Measurements from ENCODE around the gene LRRC1. TPM values are rescaled to one million over a fixed set of nuclear protein-coding genes. Genes with fewer than 3 reads are reported as not detected.
A peak's percentile ranks its signal among the peaks of the same experiment; 100 is the strongest.
"Not testable (repeated sequence)": the region's sequence is repeated elsewhere in the genome, so short reads cannot be mapped to it uniquely, and the experiment has no call there.

LRRC1 gene
- total RNA-seq, 2 experiments from 2014 or later = 3.2 TPM

DNA sequence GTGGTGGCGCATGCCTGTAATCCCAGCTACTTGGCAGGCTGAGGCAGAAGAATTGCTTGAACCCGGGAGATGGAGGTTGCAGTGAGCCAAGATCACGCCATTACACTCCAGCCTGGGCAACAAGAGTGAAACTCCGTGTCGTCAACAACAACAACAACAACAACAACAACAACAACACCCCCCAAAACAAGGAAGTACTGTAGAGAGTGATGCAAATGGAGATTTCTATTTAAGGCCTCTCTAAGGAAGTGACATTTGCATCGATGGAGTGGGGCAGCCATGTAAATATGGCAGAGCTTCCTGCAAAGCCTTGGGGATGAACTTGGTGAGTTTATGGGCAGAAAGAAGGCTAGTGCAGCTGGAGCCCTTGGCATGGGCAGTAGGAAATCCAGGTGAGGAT lies 12.8 kb downstream of the LRRC1 start:
- H3K27me3 Mint-ChIP-seq; H3K9me3 Mint-ChIP-seq; H3K4me1 Mint-ChIP-seq (ENCODE audit: low read depth); H3K4me3 Mint-ChIP-seq; H3K27ac Mint-ChIP-seq; H3K36me3 Mint-ChIP-seq; POLR2A ChIA-PET; intact Hi-C loops (cut with micrococcal nuclease); DNase-seq; CTCF ChIA-PET: not testable (repeated sequence)

DNA sequence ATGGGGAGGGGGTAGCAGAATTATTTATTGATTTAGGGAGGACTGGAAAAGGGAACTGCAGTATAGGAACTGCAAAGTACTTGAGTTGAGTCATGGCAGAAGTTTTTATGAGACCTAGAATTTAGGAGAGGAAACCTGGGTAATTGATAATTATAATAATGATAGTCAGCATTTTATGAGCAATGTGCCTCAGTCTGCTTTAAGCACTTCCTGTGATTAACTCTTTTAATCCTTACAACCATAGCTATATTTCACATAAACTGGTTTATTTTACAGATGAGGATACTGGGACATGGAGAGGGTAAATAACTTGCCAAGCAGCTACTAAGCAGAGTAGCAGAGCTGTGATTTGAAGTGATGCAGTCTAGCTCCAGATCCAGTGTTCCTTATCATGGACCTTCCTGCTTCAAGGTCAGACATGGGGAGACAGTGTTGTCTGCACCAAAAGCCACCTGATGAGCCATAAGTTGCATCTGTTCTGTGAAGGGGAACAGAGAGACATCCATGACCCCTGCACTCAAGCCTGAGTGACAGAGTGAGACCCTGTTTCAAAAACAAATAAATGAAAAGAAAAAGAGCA lies 13.6 kb downstream of the LRRC1 start:
- Mint-ChIP-seq H3K9me3 (no peaks in the 10 kb centered on the region), H3K4me3 (no peak overlapping the region), H3K27me3 (no peaks in the 10 kb centered on the region), H3K4me1 (ENCODE audit: low read depth) (no peaks in the 10 kb centered on the region), H3K27ac (no peak overlapping the region), H3K36me3 (no peaks in the 10 kb centered on the region)
- ChIA-PET CTCF (no interaction called here), POLR2A (no interaction called here)
- DNase-seq = no peak
- intact Hi-C loops (cut with micrococcal nuclease) = no loop called here

DNA sequence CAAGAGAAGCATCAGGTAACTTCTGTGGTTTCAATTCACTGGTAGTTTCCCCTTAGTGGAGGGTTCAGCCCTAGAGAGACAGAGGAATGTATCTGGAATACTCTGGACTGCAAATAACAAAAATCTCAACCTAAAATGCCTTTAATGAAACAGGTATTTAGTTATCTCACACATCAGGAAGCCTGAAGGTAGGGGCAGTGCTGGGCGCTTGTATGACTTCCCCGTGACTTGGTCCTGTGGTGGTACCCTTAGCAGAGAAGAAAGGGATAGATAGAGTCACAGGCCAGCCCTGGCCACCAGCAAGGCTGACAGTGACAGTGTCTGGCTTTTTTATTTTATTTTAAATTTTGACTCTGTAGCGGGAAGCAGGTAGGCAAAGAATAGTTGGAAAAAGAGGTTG lies 14.9 kb downstream of the LRRC1 start:
- H3K9me3 Mint-ChIP-seq = no peaks in the 10 kb centered on the region
- H3K36me3 Mint-ChIP-seq = no peaks in the 10 kb centered on the region
- POLR2A ChIA-PET = no interaction called here
- CTCF ChIA-PET = no interaction called here
- H3K27ac Mint-ChIP-seq = no peak overlapping the region
- intact Hi-C loops (cut with micrococcal nuclease) = no loop called here
- H3K27me3 Mint-ChIP-seq = no peaks in the 10 kb centered on the region
- H3K4me3 Mint-ChIP-seq = no peak overlapping the region
- no peak for DNase-seq
- no peaks in the 10 kb centered on the region for H3K4me1 Mint-ChIP-seq (ENCODE audit: low read depth)

DNA sequence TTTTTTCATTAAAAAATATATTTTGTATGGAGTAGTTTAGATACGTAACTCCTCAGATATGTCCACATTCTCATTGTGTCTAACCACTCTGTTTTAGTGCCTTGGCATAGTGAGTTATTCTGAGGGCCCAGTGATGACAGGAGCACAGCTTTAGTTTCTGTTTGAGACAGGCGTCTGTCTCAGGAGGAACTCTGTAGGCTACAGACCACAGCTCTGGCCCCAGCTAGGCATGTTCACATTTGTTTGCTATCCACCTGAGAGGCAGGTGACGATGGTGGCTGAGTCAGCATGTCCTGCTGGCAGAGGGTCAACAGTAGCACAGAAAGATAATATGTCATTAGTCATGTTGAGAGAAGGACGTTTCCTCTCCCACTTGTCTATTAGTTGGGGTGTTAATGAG lies 16.3 kb downstream of the LRRC1 start:
- ChIA-PET POLR2A (no interaction called here), CTCF (interaction anchor here (0.6 kb wide), 1 partner anchor 56 kb away, joined by 3 read pairs; no protein-coding TSS in a partner anchor)
- no peak overlapping the region for H3K4me3 Mint-ChIP-seq
- no peaks in the 10 kb centered on the region for H3K9me3 Mint-ChIP-seq
- peak; percentile 10 for DNase-seq
- no peaks in the 10 kb centered on the region for H3K27me3 Mint-ChIP-seq
- no peaks in the 10 kb centered on the region for H3K4me1 Mint-ChIP-seq (ENCODE audit: low read depth)
- H3K27ac Mint-ChIP-seq = no peak overlapping the region
- H3K36me3 Mint-ChIP-seq = no peaks in the 10 kb centered on the region
- intact Hi-C loops (cut with micrococcal nuclease) = no loop called here

DNA sequence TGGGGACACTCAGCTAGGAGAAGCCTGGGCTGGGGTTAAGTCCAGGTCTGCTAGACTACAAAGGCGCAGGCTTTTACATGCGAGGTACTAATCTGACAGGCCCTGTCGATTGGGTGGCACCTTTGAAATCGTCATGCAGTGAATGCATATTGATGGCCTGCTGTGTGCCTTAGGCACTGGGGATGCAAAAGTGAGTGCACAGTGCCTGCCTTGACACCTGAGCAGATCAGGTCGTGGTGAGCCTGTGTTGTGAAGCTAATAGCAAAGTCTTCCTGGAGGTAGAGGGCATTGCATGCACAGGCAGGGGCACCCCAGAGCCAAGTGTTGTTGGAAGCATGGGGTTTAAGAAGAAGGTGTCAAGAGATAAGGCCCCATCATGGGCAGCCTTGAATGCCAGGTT lies 16.9 kb downstream of the LRRC1 start:
- Mint-ChIP-seq H3K9me3 (no peaks in the 10 kb centered on the region), H3K4me1 (ENCODE audit: low read depth) (no peaks in the 10 kb centered on the region), H3K36me3 (no peaks in the 10 kb centered on the region), H3K27ac (no peak overlapping the region), H3K27me3 (no peaks in the 10 kb centered on the region), H3K4me3 (no peak overlapping the region)
- intact Hi-C loops (cut with micrococcal nuclease) = no loop called here
- no peak for DNase-seq
- POLR2A ChIA-PET = no interaction called here
- CTCF ChIA-PET = no interaction called here

DNA sequence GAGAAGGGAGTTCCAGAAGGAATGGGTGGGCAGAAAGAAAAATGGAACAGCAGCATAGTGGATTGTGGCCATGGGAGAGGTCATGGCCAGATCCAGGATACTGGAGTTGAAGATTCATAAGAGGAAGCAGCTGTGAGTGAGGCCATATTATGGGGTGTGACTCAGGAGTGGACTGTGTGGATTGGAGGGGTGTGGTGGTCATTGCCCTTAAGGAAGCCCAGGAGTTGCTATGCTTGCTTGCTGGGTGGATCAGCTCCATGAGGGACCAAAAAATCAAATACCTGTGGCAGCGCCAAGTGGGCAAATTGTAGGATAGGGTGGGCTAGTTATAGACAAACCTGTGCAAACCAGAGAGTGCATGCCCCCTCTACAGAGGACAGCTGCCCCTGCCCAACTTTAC lies 18.3 kb downstream of the LRRC1 start:
- ChIA-PET POLR2A (no interaction called here), CTCF (no interaction called here)
- DNase-seq = no peak
- Mint-ChIP-seq H3K27ac (no peak overlapping the region), H3K27me3 (no peaks in the 10 kb centered on the region), H3K36me3 (no peaks in the 10 kb centered on the region), H3K4me3 (no peak overlapping the region), H3K9me3 (no peaks in the 10 kb centered on the region), H3K4me1 (ENCODE audit: low read depth) (no peaks in the 10 kb centered on the region)
- intact Hi-C loops (cut with micrococcal nuclease) = no loop called here

DNA sequence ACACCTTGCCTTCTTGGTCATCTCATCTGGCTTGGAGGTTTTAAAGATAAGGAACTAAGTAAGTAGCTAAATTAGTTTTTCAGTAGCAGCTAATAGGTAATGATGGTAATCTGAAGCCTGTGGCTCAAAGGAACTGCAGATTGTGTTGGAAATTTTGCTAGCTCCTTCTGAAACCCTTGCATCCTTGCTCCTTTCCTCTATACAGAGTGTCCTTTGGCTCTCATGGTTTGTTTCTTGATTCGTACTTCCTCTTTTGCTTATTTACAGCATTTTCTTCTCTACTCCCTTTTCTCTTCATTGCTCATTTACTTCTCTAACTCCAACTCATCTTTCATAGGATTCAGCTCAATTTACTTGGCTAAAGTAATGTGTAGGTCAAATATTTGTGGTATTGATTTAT lies 19.0 kb downstream of the LRRC1 start:
- H3K9me3 Mint-ChIP-seq = no peaks in the 10 kb centered on the region
- no peak overlapping the region for H3K4me3 Mint-ChIP-seq
- no peaks in the 10 kb centered on the region for H3K36me3 Mint-ChIP-seq
- CTCF ChIA-PET = no interaction called here
- POLR2A ChIA-PET = no interaction called here
- H3K27ac Mint-ChIP-seq = no peak overlapping the region
- intact Hi-C loops (cut with micrococcal nuclease) = no loop called here
- no peaks in the 10 kb centered on the region for H3K27me3 Mint-ChIP-seq
- no peak for DNase-seq
- peaks cover 2% of the 10 kb centered on the region for H3K4me1 Mint-ChIP-seq (ENCODE audit: low read depth)

DNA sequence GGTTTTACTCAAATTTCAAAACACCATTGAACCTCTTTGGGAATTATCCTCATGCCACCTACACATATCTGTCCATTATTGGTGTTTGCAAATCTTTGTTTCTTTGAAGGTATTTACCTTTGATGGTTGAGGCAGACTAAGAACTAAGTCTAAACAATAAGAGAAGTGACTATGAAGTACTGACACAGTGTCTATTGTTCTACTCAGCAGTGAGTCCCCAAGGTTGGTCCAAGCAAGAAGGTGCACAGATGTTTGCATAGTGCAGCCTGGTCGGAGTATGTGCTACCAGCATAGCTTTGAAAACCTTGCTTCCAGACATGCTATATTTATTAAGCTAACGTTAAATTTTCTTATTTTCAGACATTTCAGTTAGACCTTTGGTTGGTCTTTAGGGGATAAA lies 19.5 kb downstream of the LRRC1 start:
- Mint-ChIP-seq H3K4me3 (no peak overlapping the region), H3K36me3 (no peaks in the 10 kb centered on the region), H3K4me1 (ENCODE audit: low read depth) (peaks cover 6% of the 10 kb centered on the region), H3K27ac (no peak overlapping the region), H3K27me3 (no peaks in the 10 kb centered on the region), H3K9me3 (no peaks in the 10 kb centered on the region)
- DNase-seq = no peak
- ChIA-PET CTCF (no interaction called here), POLR2A (no interaction called here)
- intact Hi-C loops (cut with micrococcal nuclease) = no loop called here

DNA sequence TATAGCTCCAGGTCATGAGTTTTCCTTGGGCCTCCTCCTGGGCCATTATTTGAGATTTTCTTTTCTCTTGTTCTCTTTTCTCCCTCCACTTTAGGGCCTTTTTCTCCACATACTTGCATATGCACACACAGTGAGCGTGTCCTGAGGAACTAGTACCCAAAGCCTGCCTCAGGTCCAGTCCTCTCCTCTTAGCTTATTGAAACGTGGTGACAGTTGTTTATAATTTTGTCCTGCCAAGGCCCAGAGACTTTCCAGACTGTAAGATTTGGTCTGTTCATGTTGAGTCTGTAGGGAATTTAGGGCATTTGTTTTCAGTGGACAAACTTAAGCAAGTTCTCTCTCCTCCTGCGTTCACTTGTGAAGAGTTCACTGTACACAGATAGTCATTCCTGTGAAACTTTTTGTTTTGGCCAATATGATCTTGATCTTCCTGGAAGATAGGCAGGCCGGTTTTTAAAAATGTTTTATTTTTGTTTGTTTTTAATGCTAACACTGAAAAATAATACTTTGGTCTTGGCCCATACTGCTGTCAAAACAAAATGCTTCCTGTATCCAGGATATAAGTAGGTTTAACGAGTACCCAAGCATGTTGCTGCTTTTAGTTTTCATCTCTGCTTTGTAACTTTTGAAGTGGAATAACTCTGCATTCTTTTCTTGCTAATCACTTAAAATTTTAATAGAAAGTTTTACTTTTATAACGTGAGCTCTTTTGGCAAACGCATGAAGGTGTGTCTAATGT lies 20.7 kb downstream of the LRRC1 start:
- DNase-seq = no peak
- ChIA-PET POLR2A (no interaction called here), CTCF (no interaction called here)
- H3K36me3 Mint-ChIP-seq = no peaks in the 10 kb centered on the region
- peaks cover 6% of the 10 kb centered on the region for H3K4me1 Mint-ChIP-seq (ENCODE audit: low read depth)
- no peaks in the 10 kb centered on the region for H3K9me3 Mint-ChIP-seq
- no peaks in the 10 kb centered on the region for H3K27me3 Mint-ChIP-seq
- intact Hi-C loops (cut with micrococcal nuclease) = no loop called here
- H3K4me3 Mint-ChIP-seq = no peak overlapping the region
- H3K27ac Mint-ChIP-seq = no peak overlapping the region

DNA sequence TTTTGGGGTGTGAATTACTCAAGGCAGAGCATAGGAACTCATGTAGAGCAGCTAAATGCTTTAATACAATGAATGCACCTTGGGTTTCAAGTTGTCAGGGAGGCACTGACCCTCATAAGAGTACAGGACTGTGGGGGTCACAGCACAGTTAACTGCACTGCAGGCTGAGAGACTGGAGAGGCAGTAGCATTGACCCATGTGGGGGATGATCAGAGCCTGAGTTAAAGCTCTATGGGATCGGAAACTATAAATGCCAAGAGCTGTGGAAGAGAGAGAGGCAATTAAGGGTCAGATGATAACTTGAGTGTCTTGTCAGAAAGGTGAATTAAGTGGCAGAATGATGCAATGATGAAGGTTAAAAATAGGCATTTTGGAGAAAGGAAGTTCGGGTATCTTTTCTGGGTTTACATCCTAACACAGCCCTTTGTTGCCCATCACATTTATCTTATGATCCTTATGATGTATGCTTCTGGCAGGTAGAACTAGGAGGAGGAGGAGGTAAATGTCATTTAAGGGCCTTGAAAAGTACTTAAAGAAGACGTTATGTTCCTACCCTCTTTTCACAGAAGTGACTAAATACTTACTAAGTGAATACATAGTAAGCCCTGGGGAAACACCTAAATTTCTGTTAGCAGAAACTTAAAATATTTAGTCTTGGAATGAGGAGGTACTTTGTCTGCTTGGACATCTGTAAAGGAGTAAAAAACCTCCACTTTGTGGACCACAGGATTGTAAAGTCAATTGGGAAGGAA lies 24.2 kb downstream of the LRRC1 start:
- intact Hi-C loops (cut with micrococcal nuclease) = no loop called here
- CTCF ChIA-PET = no interaction called here
- Mint-ChIP-seq H3K27ac (no peak overlapping the region), H3K9me3 (no peaks in the 10 kb centered on the region), H3K27me3 (no peaks in the 10 kb centered on the region), H3K4me3 (no peak overlapping the region), H3K36me3 (no peaks in the 10 kb centered on the region), H3K4me1 (ENCODE audit: low read depth) (peaks cover 6% of the 10 kb centered on the region)
- POLR2A ChIA-PET = no interaction called here
- DNase-seq = no peak

DNA sequence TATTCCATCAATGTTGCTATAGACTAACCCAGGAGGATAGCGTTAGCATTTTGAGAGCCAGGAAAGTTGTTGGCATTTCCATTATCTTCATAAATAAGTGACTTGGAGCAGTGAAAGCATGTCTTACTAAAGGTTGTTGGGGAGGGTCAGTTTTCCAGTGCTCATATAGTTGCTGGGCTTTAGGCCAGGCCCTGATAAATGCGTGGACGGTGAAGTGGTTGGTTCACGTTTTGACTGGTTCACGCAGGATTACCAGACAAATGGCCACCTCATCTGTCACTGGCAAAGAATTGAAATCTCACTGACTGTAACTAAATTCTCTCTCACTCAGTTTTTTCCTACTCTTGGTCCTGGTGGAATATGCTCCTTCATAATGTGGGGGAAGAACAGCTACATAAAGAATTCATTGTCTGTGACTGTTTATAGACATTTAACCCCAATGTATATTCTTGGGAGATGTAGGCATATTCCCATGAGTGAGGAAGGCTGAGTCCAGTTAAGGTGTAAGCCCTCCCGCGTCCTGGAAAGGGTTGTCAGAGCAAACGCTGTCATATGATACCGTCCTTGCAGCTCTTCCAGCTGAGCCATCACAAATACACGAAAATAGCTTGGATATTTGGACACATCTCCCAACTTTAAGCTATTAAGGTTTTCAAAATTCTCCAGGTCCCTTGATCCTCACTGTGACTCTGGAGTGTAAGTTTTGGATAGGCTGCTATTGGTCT lies 27.8 kb downstream of the LRRC1 start:
- Mint-ChIP-seq H3K36me3 (no peaks in the 10 kb centered on the region), H3K27me3 (no peaks in the 10 kb centered on the region), H3K27ac (no peak overlapping the region), H3K4me1 (ENCODE audit: low read depth) (peaks cover 13% of the 10 kb centered on the region), H3K9me3 (no peaks in the 10 kb centered on the region), H3K4me3 (no peak overlapping the region)
- ChIA-PET POLR2A (no interaction called here), CTCF (no interaction called here)
- intact Hi-C loops (cut with micrococcal nuclease) = no loop called here
- no peak for DNase-seq

DNA sequence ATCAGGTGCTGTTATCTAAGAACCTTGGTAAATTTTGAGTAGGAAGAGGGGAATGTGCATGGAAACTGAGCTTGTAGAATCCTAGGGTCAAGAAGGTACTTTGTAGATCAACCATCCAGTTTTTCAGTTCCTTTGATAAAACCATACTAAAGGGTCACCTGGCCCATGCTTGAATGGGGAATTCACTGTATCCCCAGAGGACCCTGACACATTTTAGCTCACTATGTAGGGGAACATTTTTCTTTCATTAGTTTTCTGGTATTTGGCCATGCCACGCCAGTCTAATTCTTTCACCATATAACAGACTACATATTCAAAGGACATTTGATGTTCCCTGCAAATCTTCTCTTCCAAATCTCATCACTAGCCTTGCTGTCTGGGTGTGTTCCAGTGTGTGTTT lies 29.9 kb downstream of the LRRC1 start:
- no peak overlapping the region for H3K4me3 Mint-ChIP-seq
- ChIA-PET POLR2A (no interaction called here), CTCF (no interaction called here)
- no peak for DNase-seq
- H3K27me3 Mint-ChIP-seq = no peaks in the 10 kb centered on the region
- no peaks in the 10 kb centered on the region for H3K36me3 Mint-ChIP-seq
- peaks cover 8% of the 10 kb centered on the region for H3K4me1 Mint-ChIP-seq (ENCODE audit: low read depth)
- intact Hi-C loops (cut with micrococcal nuclease) = no loop called here
- H3K27ac Mint-ChIP-seq = no peak overlapping the region
- no peaks in the 10 kb centered on the region for H3K9me3 Mint-ChIP-seq
